PFSK-1 (cell line): ENCODE results near the gene NR1D2.

ENCODE experiments used
- FOXP2 ChIP-seq: optimal IDR thresholded peaks from 2 replicates; pipeline ENCODE3; 2011; ENCODE audit warnings: borderline replicate concordance, control low read depth, inconsistent platforms; ENCODE audit not compliant: insufficient read depth; ENCODE audit errors: extremely low read length, extremely low read depth
- POLR2AphosphoS5 ChIP-seq: IDR thresholded peaks from 2 replicates; pipeline ENCODE4 v1.6.1; 2012; ENCODE audit warnings: low read depth, mild to moderate bottlenecking, control low read depth, low read length, moderate library complexity
- REST ChIP-seq, 2 experiments: IDR thresholded peaks; 2 replicates each; pipeline versions ENCODE4 v1.6.1 to v1.8.0; 2011 to 2012; ENCODE audit warnings: low read depth in 2 of 2, low read length in 2 of 2, control low read depth in 1 of 2, inconsistent platforms in 1 of 2, mild to moderate bottlenecking in 1 of 2, moderate library complexity in 1 of 2; ENCODE audit not compliant: insufficient read depth in 1 of 2
- SIN3A ChIP-seq: IDR thresholded peaks from 2 replicates; pipeline ENCODE4 v1.6.1; 2012; ENCODE audit warnings: mild to moderate bottlenecking, low read length, moderate library complexity, borderline replicate concordance; ENCODE audit not compliant: insufficient read depth
- TAF1 ChIP-seq: IDR thresholded peaks from 2 replicates; pipeline ENCODE4 v1.6.1; 2012; ENCODE audit warnings: low read length, control low read depth, borderline replicate concordance; ENCODE audit not compliant: insufficient read depth

NR1D2 gene

GRCh38 chr3:23971684-23972083 lies 26.6 kb downstream of the NR1D2 start:
- TF ChIP-seq REST (IDR thresholded peaks at IDR 0.05; ENCODE audit: insufficient read depth in 1 of 2, low read depth in 2 of 2, low read length in 2 of 2) (no peak), TAF1 (no peak), FOXP2 (no peak), POLR2AphosphoS5 (no peak), SIN3A (no peak)

- TF ChIP-seq TAF1 (no peak), POLR2AphosphoS5 (no peak), SIN3A (no peak), FOXP2 (no peak)
Measured at GRCh38 chr3:23976555-23976954, 31.5 kb downstream of the NR1D2 start.

GRCh38 chr3:23979569-23979968 lies 34.5 kb downstream of the NR1D2 start:
- no peak for TF ChIP-seq POLR2AphosphoS5
- no peak for TF ChIP-seq TAF1
- no peak for TF ChIP-seq FOXP2
- no peak for TF ChIP-seq SIN3A
- TF ChIP-seq REST (IDR thresholded peaks at IDR 0.05; ENCODE audit: insufficient read depth in 1 of 2, low read depth in 2 of 2, low read length in 2 of 2), result no peak

- TF ChIP-seq SIN3A (no peak), POLR2AphosphoS5 (no peak), FOXP2 (no peak), TAF1 (no peak), REST (IDR thresholded peaks at IDR 0.05; ENCODE audit: insufficient read depth in 1 of 2, low read depth in 2 of 2, low read length in 2 of 2) (no peak)
Measured at GRCh38 chr3:23981136-23981535, 36.0 kb downstream of the NR1D2 start.

GRCh38 chr3:23981955-23982354 lies 36.9 kb downstream of the NR1D2 start:
- TF ChIP-seq REST (IDR thresholded peaks at IDR 0.05; ENCODE audit: insufficient read depth in 1 of 2, low read depth in 2 of 2, low read length in 2 of 2), result no peak
- TF ChIP-seq SIN3A, result no peak
- no peak for TF ChIP-seq POLR2AphosphoS5
